ENCODE measurements around the gene EDNRA. TPM values are rescaled to one million over a fixed set of nuclear protein-coding genes. Genes with fewer than 3 reads are reported as not detected.
A peak's percentile ranks its signal among the peaks of the same experiment; 100 is the strongest.

Gene EDNRA
- total RNA-seq, 1 experiment from 2014 or later: 0.73 TPM

GRCh38 chr4:147518846-147519767, 38.2 kb downstream of the EDNRA start:
- DNase-seq: peak; percentile 64 to 65
- TF ChIP-seq, protein P1, sequence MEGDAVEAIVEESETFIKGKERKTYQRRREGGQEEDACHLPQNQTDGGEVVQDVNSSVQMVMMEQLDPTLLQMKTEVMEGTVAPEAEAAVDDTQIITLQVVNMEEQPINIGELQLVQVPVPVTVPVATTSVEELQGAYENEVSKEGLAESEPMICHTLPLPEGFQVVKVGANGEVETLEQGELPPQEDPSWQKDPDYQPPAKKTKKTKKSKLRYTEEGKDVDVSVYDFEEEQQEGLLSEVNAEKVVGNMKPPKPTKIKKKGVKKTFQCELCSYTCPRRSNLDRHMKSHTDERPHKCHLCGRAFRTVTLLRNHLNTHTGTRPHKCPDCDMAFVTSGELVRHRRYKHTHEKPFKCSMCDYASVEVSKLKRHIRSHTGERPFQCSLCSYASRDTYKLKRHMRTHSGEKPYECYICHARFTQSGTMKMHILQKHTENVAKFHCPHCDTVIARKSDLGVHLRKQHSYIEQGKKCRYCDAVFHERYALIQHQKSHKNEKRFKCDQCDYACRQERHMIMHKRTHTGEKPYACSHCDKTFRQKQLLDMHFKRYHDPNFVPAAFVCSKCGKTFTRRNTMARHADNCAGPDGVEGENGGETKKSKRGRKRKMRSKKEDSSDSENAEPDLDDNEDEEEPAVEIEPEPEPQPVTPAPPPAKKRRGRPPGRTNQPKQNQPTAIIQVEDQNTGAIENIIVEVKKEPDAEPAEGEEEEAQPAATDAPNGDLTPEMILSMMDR (IDR thresholded peaks at IDR 0.05; ENCODE audit: insufficient read depth in 1 of 2, low read depth in 1 of 2, low read length in 1 of 2, severe bottlenecking in 1 of 2, unreplicated experiment in 1 of 2): peak; percentile 86 to 87
- H3K4me1 ChIP-seq: no peaks in the 10 kb centered on the region
- intact Hi-C loops (cut with micrococcal nuclease; ENCODE audit: unreplicated experiment): loop anchor here (1.0 to 10.0 kb wide), 4 partner anchors 71 to 504 kb away; no protein-coding TSS in a partner anchor
- H3K9me3 Mint-ChIP-seq (ENCODE audit: unreplicated experiment): no peaks in the 10 kb centered on the region
- H3K4me1 Mint-ChIP-seq (ENCODE audit: low read depth, unreplicated experiment): no peaks in the 10 kb centered on the region
- no peaks in the 10 kb centered on the region for H3K27me3 ChIP-seq (replicated peaks; ENCODE audit: control insufficient read depth, insufficient read depth, low read length)
- CTCF ChIA-PET: interaction anchor here (0.6 to 2.1 kb wide), 10 partner anchors 10 to 358 kb away, joined by 3 to 21 read pairs (median 6); partner anchors contain the start of gene TMEM184C
- H3K4me3 ChIP-seq (ENCODE audit: low read depth, low read length): no peak overlapping the region
- no peaks in the 10 kb centered on the region for H3K36me3 ChIP-seq (ENCODE audit: control insufficient read depth, insufficient read depth, low read length)
- no peak overlapping the region for H3K27ac Mint-ChIP-seq (ENCODE audit: unreplicated experiment)
- BruUV-seq (replicated peaks): no TSS peak
- no peaks in the 10 kb centered on the region for H3K9me3 ChIP-seq
- no peaks in the 10 kb centered on the region for H3K27me3 Mint-ChIP-seq (ENCODE audit: insufficient read depth, unreplicated experiment)
- H3K36me3 Mint-ChIP-seq (ENCODE audit: insufficient read depth, unreplicated experiment): no peaks in the 10 kb centered on the region
- no peak overlapping the region for H3K4me3 Mint-ChIP-seq (ENCODE audit: unreplicated experiment)
- POLR2A ChIA-PET: no interaction called here

DNA sequence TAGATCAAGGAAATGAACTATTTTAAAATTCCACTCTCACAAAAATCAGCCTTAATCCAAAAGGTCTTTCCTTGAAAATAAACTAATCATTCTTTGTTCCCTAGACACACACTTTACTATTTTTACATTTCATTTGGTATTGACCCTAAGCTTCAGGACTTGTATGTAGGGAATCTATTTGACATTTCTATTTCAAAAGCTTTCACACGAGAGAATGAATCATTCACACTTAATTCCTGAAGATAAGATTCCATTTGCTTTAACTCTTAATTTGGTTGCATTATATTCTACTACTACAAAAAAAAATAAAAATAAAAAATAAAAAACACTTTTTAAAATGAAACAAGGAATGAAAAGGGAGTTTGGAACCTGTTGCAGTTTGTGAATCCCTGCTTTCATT, 43.7 kb downstream of the EDNRA start:
- no peak for DNase-seq
- no TSS peak for BruUV-seq (replicated peaks)
- Histone ChIP-seq H3K9me3 (no peaks in the 10 kb centered on the region), H3K4me3 (ENCODE audit: low read depth, low read length) (no peak overlapping the region), H3K36me3 (ENCODE audit: control insufficient read depth, insufficient read depth, low read length) (no peaks in the 10 kb centered on the region), H3K27me3 (replicated peaks; ENCODE audit: control insufficient read depth, insufficient read depth, low read length) (no peaks in the 10 kb centered on the region), H3K4me1 (no peaks in the 10 kb centered on the region)
- no peak overlapping the region for H3K4me3 Mint-ChIP-seq (ENCODE audit: unreplicated experiment)
- POLR2A ChIA-PET: interaction anchor here (0.6 kb wide), 1 partner anchor 266 kb away, joined by 5 read pairs; no protein-coding TSS in a partner anchor
- H3K36me3 Mint-ChIP-seq (ENCODE audit: insufficient read depth, unreplicated experiment): no peaks in the 10 kb centered on the region
- CTCF ChIA-PET: interaction anchor here (0.7 kb wide), 1 partner anchor 75 kb away, joined by 3 read pairs; no protein-coding TSS in a partner anchor
- TF ChIP-seq, protein P1 (IDR thresholded peaks at IDR 0.05; ENCODE audit: insufficient read depth in 1 of 2, low read depth in 1 of 2, low read length in 1 of 2, severe bottlenecking in 1 of 2, unreplicated experiment in 1 of 2): no peak
- no peaks in the 10 kb centered on the region for H3K27me3 Mint-ChIP-seq (ENCODE audit: insufficient read depth, unreplicated experiment)
- no peaks in the 10 kb centered on the region for H3K4me1 Mint-ChIP-seq (ENCODE audit: low read depth, unreplicated experiment)
- no peak overlapping the region for H3K27ac Mint-ChIP-seq (ENCODE audit: unreplicated experiment)
- no peaks in the 10 kb centered on the region for H3K9me3 Mint-ChIP-seq (ENCODE audit: unreplicated experiment)
- intact Hi-C loops (cut with micrococcal nuclease; ENCODE audit: unreplicated experiment): no loop called here

- Histone ChIP-seq H3K4me1 (peaks cover 7% of the 10 kb centered on the region; the same call in 1 of the 2 replicates), H3K4me3 (ENCODE audit: low read depth, low read length) (no peak overlapping the region), H3K9me3 (no peaks in the 10 kb centered on the region), H3K27me3 (replicated peaks; ENCODE audit: control insufficient read depth, insufficient read depth, low read length) (no peaks in the 10 kb centered on the region), H3K36me3 (ENCODE audit: control insufficient read depth, insufficient read depth, low read length) (no peaks in the 10 kb centered on the region)
- Mint-ChIP-seq H3K4me1 (ENCODE audit: low read depth, unreplicated experiment) (no peaks in the 10 kb centered on the region), H3K27ac (ENCODE audit: unreplicated experiment) (no peak overlapping the region), H3K9me3 (ENCODE audit: unreplicated experiment) (no peaks in the 10 kb centered on the region), H3K27me3 (ENCODE audit: insufficient read depth, unreplicated experiment) (no peaks in the 10 kb centered on the region), H3K4me3 (ENCODE audit: unreplicated experiment) (no peak overlapping the region), H3K36me3 (ENCODE audit: insufficient read depth, unreplicated experiment) (no peaks in the 10 kb centered on the region)
- DNase-seq: no peak
- BruUV-seq (replicated peaks): no TSS peak
- ChIA-PET POLR2A (no interaction called here), CTCF (interaction anchor here (0.6 to 0.7 kb wide), 2 partner anchors 74 to 1438 kb away, joined by 3 to 5 read pairs; no protein-coding TSS in a partner anchor)
- intact Hi-C loops (cut with micrococcal nuclease; ENCODE audit: unreplicated experiment): no loop called here
- TF ChIP-seq, protein P1 (IDR thresholded peaks at IDR 0.05; ENCODE audit: insufficient read depth in 1 of 2, low read depth in 1 of 2, low read length in 1 of 2, severe bottlenecking in 1 of 2, unreplicated experiment in 1 of 2): no peak
Measured at GRCh38 chr4:147525494-147526271, 44.8 kb downstream of the EDNRA start.
